Ascending aorta (tissue), 2 donors: ENCODE data around the gene UBE2G1. TPM values are rescaled to one million over a fixed set of nuclear protein-coding genes. Genes with fewer than 3 reads are reported as not detected.

ENCODE experiments used
- DNase-seq, 2 donors: peaks; one replicate each; pipeline ENCODE4 v3.0.0-alpha.2; 2019; ENCODE audit warnings: low spot score in 2 of 2
- H3K27ac ChIP-seq, 2 donors: fragments of 200-600 bp; sonication (generic); one replicate each; pipeline ENCODE4 v1.5.1; 2016 to 2017; ENCODE audit warnings: mild to moderate bottlenecking in 1 of 2
- H3K27me3 ChIP-seq: fragments of 200-600 bp; sonication (generic); one replicate; pipeline ENCODE4 v1.5.1; 2017
- H3K36me3 ChIP-seq, 2 donors: fragments of 200-600 bp; sonication (generic); one replicate each; pipeline ENCODE4 v1.5.1; 2016
- H3K4me1 ChIP-seq, 2 donors: fragments of 200-600 bp; sonication (generic); one replicate each; pipeline ENCODE4 v1.5.1; 2016 to 2017; ENCODE audit warnings: mild to moderate bottlenecking in 1 of 2
- H3K4me3 ChIP-seq, 2 donors: fragments of 200-600 bp; sonication (generic); one replicate each; pipeline ENCODE4 v1.5.1; 2016 to 2017; ENCODE audit warnings: mild to moderate bottlenecking in 1 of 2
- H3K9me3 ChIP-seq, 2 donors: fragments of 200-600 bp; sonication (generic); one replicate each; pipeline ENCODE4 v1.5.1; 2016
- intact Hi-C: fragments of 100-400 bp; cut with DNase I; formaldehyde crosslinking; loops from one replicate; pipeline ENCODE4 v1.15.1; 2023
- total RNA-seq: library from RNA; depleted of rRNA; stranded (reverse); fragments of >200 nt; gene quantifications from one replicate; pipeline ENCODE4 v1.1.0, GENCODE V29; 2016
- TF ChIP-seq, protein P1 (sequence below), 3 experiments: fragments of 200-600 bp in 2 of 3; fragments of 450-650 bp in 1 of 3; sonication (generic) in 2 of 3; IDR thresholded peaks; one replicate each; pipeline ENCODE4 v1.5.1; 2016 to 2019; ENCODE audit warnings: antibody characterized with exemption in 3 of 3, mild to moderate bottlenecking in 1 of 3, moderate library complexity in 1 of 3

Gene UBE2G1
- total RNA-seq, 1 donor from 2014 or later: 27.9 TPM

DNA sequence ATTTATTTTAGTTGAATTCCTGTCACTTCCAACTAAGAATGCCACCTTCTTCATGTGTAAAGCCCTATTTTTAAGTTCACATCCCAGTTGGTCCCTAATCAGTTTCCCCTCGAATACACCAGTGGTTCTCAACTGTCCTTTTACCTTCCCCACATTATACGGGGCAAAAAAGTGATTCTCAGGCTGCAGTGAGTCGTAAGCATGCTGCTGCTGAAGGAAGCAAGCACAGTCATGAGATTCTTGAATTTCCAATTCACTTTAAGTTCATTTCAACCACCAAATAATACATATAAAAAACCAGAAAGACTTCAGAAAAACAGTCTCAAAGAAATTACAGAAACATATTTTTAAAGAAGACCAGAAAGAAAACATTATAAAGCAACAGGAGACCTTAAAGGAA, 47.9 kb downstream of the UBE2G1 start:
- DNase-seq: no peak
- H3K9me3 ChIP-seq: no peaks in the 10 kb centered on the region
- H3K27ac ChIP-seq: no peak overlapping the region
- no peak overlapping the region for H3K4me3 ChIP-seq
- H3K4me1 ChIP-seq: peaks cover 0 to 8% of the 10 kb centered on the region in 2 donors
- H3K36me3 ChIP-seq: no peaks in the 10 kb centered on the region
- no peaks in the 10 kb centered on the region for H3K27me3 ChIP-seq
- intact Hi-C loops: no loop called here
- TF ChIP-seq, protein P1, sequence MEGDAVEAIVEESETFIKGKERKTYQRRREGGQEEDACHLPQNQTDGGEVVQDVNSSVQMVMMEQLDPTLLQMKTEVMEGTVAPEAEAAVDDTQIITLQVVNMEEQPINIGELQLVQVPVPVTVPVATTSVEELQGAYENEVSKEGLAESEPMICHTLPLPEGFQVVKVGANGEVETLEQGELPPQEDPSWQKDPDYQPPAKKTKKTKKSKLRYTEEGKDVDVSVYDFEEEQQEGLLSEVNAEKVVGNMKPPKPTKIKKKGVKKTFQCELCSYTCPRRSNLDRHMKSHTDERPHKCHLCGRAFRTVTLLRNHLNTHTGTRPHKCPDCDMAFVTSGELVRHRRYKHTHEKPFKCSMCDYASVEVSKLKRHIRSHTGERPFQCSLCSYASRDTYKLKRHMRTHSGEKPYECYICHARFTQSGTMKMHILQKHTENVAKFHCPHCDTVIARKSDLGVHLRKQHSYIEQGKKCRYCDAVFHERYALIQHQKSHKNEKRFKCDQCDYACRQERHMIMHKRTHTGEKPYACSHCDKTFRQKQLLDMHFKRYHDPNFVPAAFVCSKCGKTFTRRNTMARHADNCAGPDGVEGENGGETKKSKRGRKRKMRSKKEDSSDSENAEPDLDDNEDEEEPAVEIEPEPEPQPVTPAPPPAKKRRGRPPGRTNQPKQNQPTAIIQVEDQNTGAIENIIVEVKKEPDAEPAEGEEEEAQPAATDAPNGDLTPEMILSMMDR (IDR thresholded peaks at IDR 0.05): no peak

DNA sequence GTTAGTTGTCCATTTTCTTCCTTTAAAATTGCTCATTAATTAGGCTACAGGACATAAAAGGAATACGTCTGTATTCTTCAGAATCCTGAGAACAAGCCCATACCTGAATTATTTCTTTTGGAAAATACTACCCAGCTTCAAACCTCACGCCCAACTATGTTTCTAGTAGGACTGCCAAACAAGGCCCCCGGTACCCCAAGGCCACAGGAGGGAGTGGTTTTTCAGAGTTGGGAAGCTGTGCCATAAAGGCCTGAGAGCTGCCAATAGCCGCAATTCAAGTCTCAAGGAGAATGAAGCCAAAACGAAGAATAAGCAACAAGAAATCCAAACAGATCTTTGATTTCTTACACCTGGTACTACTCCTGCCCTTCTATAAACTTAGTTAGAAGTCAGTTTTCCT, 48.3 kb downstream of the UBE2G1 start:
- TF ChIP-seq, protein P1 (IDR thresholded peaks at IDR 0.05): no peak
- intact Hi-C loops: no loop called here
- no peak for DNase-seq
- no peak overlapping the region for H3K4me3 ChIP-seq
- peaks cover 0 to 10% of the 10 kb centered on the region in 2 donors for H3K4me1 ChIP-seq
- H3K27me3 ChIP-seq: no peaks in the 10 kb centered on the region
- H3K27ac ChIP-seq: no peak overlapping the region
- no peaks in the 10 kb centered on the region for H3K36me3 ChIP-seq
- H3K9me3 ChIP-seq: no peaks in the 10 kb centered on the region

DNA sequence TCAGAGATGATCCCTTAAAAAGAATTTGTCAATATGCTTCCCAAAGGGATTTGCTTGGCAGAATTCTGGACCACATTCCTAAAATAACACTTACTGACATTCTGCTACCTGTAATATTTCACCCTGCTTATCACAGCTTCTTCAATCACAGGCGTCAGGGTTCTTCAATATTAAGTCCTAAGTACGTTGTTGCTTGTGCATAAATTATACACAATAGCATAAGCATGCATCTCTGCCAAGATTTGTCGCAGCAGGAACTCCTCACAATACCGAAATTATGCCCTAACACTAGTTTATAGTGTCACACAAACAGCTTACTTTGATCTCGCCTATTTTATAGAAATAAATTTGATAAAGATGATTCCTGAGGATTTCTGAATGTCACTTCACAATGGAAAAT, 48.9 kb downstream of the UBE2G1 start:
- no peak for DNase-seq
- Histone ChIP-seq H3K9me3 (no peaks in the 10 kb centered on the region), H3K27ac (no peak overlapping the region), H3K36me3 (no peaks in the 10 kb centered on the region), H3K4me3 (no peak overlapping the region), H3K27me3 (no peaks in the 10 kb centered on the region), H3K4me1 (peaks cover 0 to 15% of the 10 kb centered on the region in 2 donors)
- intact Hi-C loops: no loop called here
- TF ChIP-seq, protein P1 (IDR thresholded peaks at IDR 0.05): no peak

DNA sequence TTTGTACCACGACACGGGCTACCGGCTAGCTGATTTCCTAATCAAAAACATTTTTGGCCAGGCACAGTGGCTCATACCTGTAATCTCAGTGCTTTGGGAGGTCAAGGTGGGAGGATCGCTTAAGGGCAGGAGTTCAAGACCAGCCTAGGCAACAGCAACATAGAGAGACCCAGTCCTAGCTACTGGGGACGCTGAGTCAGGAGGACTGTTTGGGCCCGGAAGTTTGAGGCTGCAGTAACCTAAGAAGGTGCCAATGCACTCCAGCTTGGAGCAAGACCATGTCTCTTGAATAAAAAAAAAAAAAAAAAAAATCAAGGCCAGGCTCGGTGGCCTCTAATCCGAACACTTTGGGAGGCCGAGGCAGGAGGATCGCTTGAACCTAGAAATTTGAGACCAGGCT, 49.8 kb downstream of the UBE2G1 start:
- Histone ChIP-seq H3K27ac (no peak overlapping the region), H3K36me3 (no peaks in the 10 kb centered on the region), H3K27me3 (no peaks in the 10 kb centered on the region), H3K9me3 (no peaks in the 10 kb centered on the region), H3K4me3 (no peak overlapping the region), H3K4me1 (peaks cover 0 to 15% of the 10 kb centered on the region in 2 donors)
- DNase-seq: no peak
- intact Hi-C loops: no loop called here
- TF ChIP-seq, protein P1 (IDR thresholded peaks at IDR 0.05): no peak

DNA sequence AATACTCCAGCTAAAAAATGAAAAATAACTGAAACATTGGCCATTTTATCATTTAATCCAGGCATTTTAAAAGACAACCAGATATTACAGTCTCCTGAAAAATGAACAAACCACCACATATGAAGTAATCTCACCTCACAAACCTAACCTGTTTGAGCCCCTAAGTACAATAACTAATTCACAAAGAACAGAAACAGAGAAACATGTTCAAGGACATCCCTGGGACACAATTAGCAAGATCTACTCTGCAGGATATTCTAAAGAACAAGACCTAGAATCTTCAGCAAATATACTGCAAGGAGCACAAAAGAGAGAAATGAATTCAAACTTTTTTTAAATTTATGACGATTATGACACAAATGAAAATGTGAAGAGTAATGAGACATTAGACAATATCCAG, 51.9 kb downstream of the UBE2G1 start:
- DNase-seq: no peak
- Histone ChIP-seq H3K4me1 (peaks cover 0 to 28% of the 10 kb centered on the region in 2 donors), H3K36me3 (no peaks in the 10 kb centered on the region), H3K9me3 (no peaks in the 10 kb centered on the region), H3K27me3 (no peaks in the 10 kb centered on the region), H3K4me3 (no peak overlapping the region), H3K27ac (no peak overlapping the region)
- TF ChIP-seq, protein P1 (IDR thresholded peaks at IDR 0.05): no peak
- intact Hi-C loops: no loop called here

DNA sequence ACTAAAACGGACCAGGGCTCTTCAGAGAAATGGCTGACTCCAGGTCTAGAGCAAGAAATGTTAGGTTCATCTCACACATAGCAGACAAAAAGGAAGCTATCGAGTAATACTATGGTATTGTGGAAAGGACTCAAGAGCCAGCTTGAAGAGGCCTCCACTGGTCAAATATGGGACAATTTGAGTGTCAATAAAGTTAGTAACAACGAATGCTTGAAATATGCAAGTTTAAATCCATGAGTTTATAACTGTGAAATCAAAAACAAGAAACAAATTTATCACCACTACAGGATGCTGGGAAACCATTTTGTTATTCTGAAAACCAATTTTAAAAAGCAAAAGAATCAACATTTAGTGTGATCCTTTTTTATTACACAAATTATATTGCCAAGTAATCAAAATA, 52.3 kb downstream of the UBE2G1 start:
- Histone ChIP-seq H3K27me3 (no peaks in the 10 kb centered on the region), H3K36me3 (no peaks in the 10 kb centered on the region), H3K4me1 (peaks cover 0 to 29% of the 10 kb centered on the region in 2 donors), H3K27ac (no peak overlapping the region), H3K4me3 (no peak overlapping the region), H3K9me3 (no peaks in the 10 kb centered on the region)
- DNase-seq: no peak
- TF ChIP-seq, protein P1 (IDR thresholded peaks at IDR 0.05): no peak
- intact Hi-C loops: no loop called here
